GM18508 (cell line): ENCODE measurements around the gene ZFHX3.

Source experiments
- ATAC-seq: cut with Tn5 transposase; IDR thresholded peaks from one replicate; pipeline ENCODE4 v1.9.1; 2021; ENCODE audit warnings: moderate number of reproducible peaks; ENCODE audit not compliant: insufficient read depth, unreplicated experiment

Gene ZFHX3

GRCh38 chr16:72860726-72861562 is 187.0 kb downstream of the ZFHX3 start:
- no peak for ATAC-seq

GRCh38 chr16:72859581-72859980 is 188.3 kb downstream of the ZFHX3 start:
- ATAC-seq: no peak

- no peak for ATAC-seq
Measured at GRCh38 chr16:72858665-72859493, 189.0 kb downstream of the ZFHX3 start.

GRCh38 chr16:72857834-72858664 is 189.9 kb downstream of the ZFHX3 start:
- ATAC-seq: no peak

GRCh38 chr16:72856797-72857196 is 191.1 kb downstream of the ZFHX3 start:
- no peak for ATAC-seq

GRCh38 chr16:72854267-72854959 is 193.5 kb downstream of the ZFHX3 start:
- no peak for ATAC-seq

- ATAC-seq: no peak
Measured at GRCh38 chr16:72853575-72854266, 194.2 kb downstream of the ZFHX3 start.

- no peak for ATAC-seq
Measured at GRCh38 chr16:72852421-72852820, 195.5 kb downstream of the ZFHX3 start.

- no peak for ATAC-seq
Measured at GRCh38 chr16:72850853-72851252, 197.1 kb downstream of the ZFHX3 start.

- no peak for ATAC-seq
Measured at GRCh38 chr16:72850021-72850420, 197.9 kb downstream of the ZFHX3 start.

- no peak for ATAC-seq
Measured at GRCh38 chr16:72848759-72849664, 198.9 kb downstream of the ZFHX3 start.

- no peak for ATAC-seq
Measured at GRCh38 chr16:72848028-72848400, 199.9 kb downstream of the ZFHX3 start.

- no peak for ATAC-seq
Measured at GRCh38 chr16:72847187-72848027, 200.5 kb downstream of the ZFHX3 start.

- no peak for ATAC-seq
Measured at GRCh38 chr16:72846594-72846993, 201.3 kb downstream of the ZFHX3 start.

- ATAC-seq: no peak
Measured at GRCh38 chr16:72845322-72846020, 202.5 kb downstream of the ZFHX3 start.

GRCh38 chr16:72844225-72844920 is 203.6 kb downstream of the ZFHX3 start:
- ATAC-seq: no peak
